Fibroblast of the aortic adventitia (primary cell): ENCODE data around the gene ZNF407. TPM values are rescaled to one million over a fixed set of nuclear protein-coding genes. Genes with fewer than 3 reads are reported as not detected.

Source experiments
- DNase-seq: peaks from one replicate; pipeline ENCODE4 v3.0.0-alpha.2; 2010; ENCODE audit warnings: low read depth
- H3K4me3 ChIP-seq: 2 replicates; pipeline ENCODE4 v1.5.1; 2011; ENCODE audit warnings: low read depth, mild to moderate bottlenecking, control low read depth, low read length, moderate library complexity
- CTCF ChIP-seq: IDR thresholded peaks from 2 replicates; pipeline ENCODE4 v1.5.1; 2011; ENCODE audit warnings: mild to moderate bottlenecking, low read length, control low read depth, inconsistent platforms; ENCODE audit not compliant: insufficient read depth
- total RNA-seq: library from RNA; depleted of rRNA; stranded (reverse); fragments of >200 nt; gene quantifications from 2 replicates; pipeline ENCODE4 v1.2.3, GENCODE V29; 2012; ENCODE audit warnings: low replicate concordance

ZNF407 gene
- total RNA-seq, 1 donor: 21.7 TPM

GRCh38 chr18:75025573-75025972, 427.9 kb downstream of the ZNF407 start:
- H3K4me3 ChIP-seq: no peak overlapping the region
- no peak for TF ChIP-seq CTCF
- DNase-seq: no peak

GRCh38 chr18:75029481-75029880, 431.8 kb downstream of the ZNF407 start:
- no peak overlapping the region for H3K4me3 ChIP-seq
- no peak for TF ChIP-seq CTCF

GRCh38 chr18:75031717-75032317, 434.1 kb downstream of the ZNF407 start:
- no peak for DNase-seq
- H3K4me3 ChIP-seq: no peak overlapping the region
- no peak for TF ChIP-seq CTCF

More at GRCh38 chr18:75029481-75029880, 431.8 kb downstream of the ZNF407 start:
- no peak for DNase-seq

- no peak for DNase-seq
- no peak for TF ChIP-seq CTCF
- H3K4me3 ChIP-seq: no peak overlapping the region
Measured at GRCh38 chr18:75033516-75033915, 435.8 kb downstream of the ZNF407 start.

- no peak for DNase-seq
- TF ChIP-seq CTCF: no peak
- H3K4me3 ChIP-seq: no peak overlapping the region
Measured at GRCh38 chr18:75034937-75035336, 437.3 kb downstream of the ZNF407 start.

- H3K4me3 ChIP-seq: no peak overlapping the region
- TF ChIP-seq CTCF: no peak
- DNase-seq: no peak
Measured at GRCh38 chr18:75035928-75036327, 438.3 kb downstream of the ZNF407 start.
